Stimulated activated CD4-positive, alpha-beta T cell treated with anti-CD3 and anti-CD28 coated beads, Interleukin-1b, Interleukin-23, amount 100 ng/mL, for 48 hours (primary cell): ENCODE results near the gene NR1D1.

Experiments
- DNase-seq: peaks from one replicate; pipeline ENCODE4 v3.0.0-alpha.2; 2020

Gene NR1D1

DNA sequence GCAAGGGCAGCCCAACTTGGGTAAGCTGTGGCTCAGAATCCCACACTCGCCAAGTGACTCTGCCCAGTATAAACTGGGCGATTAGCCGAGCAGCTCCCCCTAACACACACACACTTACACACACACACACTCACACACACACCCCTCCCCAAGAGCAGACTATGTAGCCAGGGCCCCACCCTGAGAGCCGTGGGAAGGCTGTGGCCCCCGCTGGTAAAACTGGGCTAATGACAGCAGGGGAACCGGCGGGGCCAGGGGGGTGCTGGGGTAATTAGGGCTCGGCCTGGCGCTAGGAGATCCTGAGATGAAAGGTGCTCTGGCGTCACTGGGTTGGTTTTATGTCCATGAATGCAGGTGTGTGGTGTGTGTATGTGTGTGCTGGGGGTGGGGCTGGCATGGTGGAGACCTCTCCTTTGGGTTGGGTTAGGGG, 38.8 kb downstream of the NR1D1 start:
- no peak for DNase-seq

GRCh38 chr17:40060887-40061608, 39.3 kb downstream of the NR1D1 start:
- no peak for DNase-seq

DNA sequence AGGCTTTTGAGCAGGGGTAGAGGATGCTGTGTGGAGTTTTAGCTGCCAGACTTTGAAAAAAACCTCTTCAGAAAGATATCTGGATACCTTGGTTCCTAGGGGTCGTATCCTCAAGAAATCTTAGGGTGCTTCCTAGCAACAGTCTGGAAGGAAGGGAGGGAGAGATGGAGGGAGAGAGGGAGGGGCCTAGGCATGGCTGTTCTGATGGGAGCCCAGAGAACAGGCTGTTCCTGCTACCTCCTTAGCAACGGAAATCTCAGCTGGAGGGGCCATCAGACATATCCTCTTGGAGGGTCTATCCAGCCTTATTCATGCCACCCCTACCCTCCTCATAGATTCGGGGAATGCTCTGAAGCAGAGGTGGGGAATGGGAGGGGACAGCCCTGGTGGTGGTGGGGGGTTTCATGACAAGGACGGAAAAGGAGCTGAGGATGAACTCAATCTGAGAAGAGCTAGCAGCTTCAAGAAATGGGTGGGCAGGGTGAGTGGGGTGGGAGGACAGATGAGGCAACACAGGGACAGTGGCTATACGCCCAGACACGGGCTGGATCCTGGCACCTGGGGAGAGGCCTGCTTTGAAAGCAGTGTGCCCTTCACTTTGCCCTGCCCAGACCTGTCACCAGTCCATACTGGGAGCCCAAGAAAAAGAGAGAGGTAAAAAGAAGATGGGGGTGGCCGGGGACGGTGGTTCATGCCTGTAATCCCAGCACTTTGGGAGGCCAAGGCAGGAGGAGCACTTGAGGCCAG, 40.5 kb downstream of the NR1D1 start:
- no peak for DNase-seq

- no peak for DNase-seq
Measured at GRCh38 chr17:40058865-40059264, 41.5 kb downstream of the NR1D1 start.

DNA sequence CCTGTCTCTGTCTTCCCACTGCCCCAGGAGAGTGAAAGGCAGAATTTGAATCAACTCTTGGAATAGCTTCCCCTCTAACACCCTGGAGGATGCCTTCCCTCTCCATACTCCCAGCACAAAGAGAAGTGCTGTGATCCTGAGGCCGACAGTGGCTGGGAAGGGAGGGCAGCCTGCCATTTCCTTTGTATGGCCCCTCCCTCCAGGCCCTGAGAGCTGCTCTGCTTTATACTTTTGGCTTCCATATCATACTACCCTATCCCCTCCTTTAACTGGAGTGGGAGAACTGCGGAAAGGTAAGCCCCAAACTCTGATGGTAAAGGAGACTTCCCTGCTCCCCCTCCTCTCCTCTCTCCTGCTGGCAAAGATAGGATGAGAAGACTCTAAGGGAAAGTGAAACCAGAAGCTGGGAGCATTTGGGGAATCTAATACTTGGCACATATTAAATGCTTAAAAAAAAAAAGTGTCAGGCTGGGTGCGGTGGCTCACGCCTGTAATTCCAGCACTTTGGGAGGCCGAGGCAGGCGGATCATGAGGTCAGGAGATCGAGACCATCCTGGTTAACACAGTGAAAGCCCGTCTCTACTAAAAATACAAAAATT, 42.1 kb downstream of the NR1D1 start:
- DNase-seq, result no peak

DNA sequence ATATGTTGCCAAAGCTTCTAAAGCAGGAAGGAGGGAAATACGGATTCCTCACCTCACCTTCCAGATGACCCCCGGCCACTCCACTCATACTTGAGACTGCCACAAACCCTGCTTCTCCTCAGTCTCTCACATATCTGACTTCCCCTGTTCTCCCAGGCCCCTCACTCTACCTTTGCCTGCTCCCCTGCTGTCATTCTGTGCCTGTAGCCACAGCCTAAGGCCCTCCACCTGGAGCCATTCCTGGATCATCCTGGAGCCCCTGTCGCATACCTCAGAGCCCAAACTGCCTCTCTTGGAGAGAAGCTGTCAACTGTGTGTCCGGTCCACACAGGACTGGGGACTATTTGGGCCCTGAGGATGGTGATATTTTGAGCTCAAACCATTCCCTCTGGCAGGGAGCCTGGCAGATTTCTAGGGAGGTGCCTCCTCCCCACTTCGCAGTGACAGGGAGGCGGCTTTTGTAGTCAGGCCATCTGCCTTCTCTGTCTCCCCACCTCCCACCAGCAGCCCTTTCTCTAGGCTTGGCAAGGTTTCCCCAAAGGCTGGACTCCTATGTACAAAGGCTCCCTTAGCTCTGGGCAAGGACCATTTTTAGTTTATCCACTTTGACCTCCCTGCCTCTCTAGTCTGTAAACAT, 43.9 kb downstream of the NR1D1 start:
- no peak for DNase-seq
